HG03097 (cell line): ENCODE results near the gene OPALIN.

Source experiments
- ATAC-seq: cut with Tn5 transposase; IDR thresholded peaks from one replicate; pipeline ENCODE4 v1.9.1; 2021; ENCODE audit not compliant: unreplicated experiment, low FRiP score

The OPALIN gene

GRCh38 chr10:96358851-96359540, at the start of gene OPALIN:
Gene OPALIN, minus strand, starts transcription at chr10:96359002. Its CDS starts 106 bp downstream, at chr10:96358896.
- ATAC-seq = no peak

- no peak for ATAC-seq
These were observed 49.4 kb upstream of the OPALIN start for GRCh38 chr10:96408201-96408600.

- no peak for ATAC-seq
These were observed 48.8 kb upstream of the OPALIN start for GRCh38 chr10:96407560-96408069.

GRCh38 chr10:96406091-96406490, 47.3 kb upstream of the OPALIN start:
- ATAC-seq = no peak

GRCh38 chr10:96402417-96403305, 43.9 kb upstream of the OPALIN start:
- no peak for ATAC-seq

GRCh38 chr10:96401036-96401435, 42.2 kb upstream of the OPALIN start:
- ATAC-seq = no peak

- ATAC-seq = no peak
These were observed 41.7 kb upstream of the OPALIN start for GRCh38 chr10:96400465-96400864.

GRCh38 chr10:96397902-96398301, 39.1 kb upstream of the OPALIN start:
- ATAC-seq = no peak

- no peak for ATAC-seq
These were observed 37.4 kb upstream of the OPALIN start for GRCh38 chr10:96395931-96396877.

- no peak for ATAC-seq
These were observed 31.7 kb upstream of the OPALIN start for GRCh38 chr10:96390460-96390864.

GRCh38 chr10:96389785-96390184, 31.0 kb upstream of the OPALIN start:
- no peak for ATAC-seq

GRCh38 chr10:96387601-96388000, 28.8 kb upstream of the OPALIN start:
- ATAC-seq = no peak

- ATAC-seq = no peak
These were observed 28.4 kb upstream of the OPALIN start for GRCh38 chr10:96387161-96387560.

GRCh38 chr10:96384506-96384905, 25.7 kb upstream of the OPALIN start:
- no peak for ATAC-seq

- no peak for ATAC-seq
These were observed 22.0 kb upstream of the OPALIN start for GRCh38 chr10:96380821-96381220.

GRCh38 chr10:96379758-96380157, 21.0 kb upstream of the OPALIN start:
- ATAC-seq = no peak

- ATAC-seq = no peak
These were observed 19.9 kb upstream of the OPALIN start for GRCh38 chr10:96378741-96379140.

- no peak for ATAC-seq
These were observed 19.1 kb upstream of the OPALIN start for GRCh38 chr10:96377816-96378294.

- no peak for ATAC-seq
These were observed 17.7 kb upstream of the OPALIN start for GRCh38 chr10:96376483-96376882.
